Subcutaneous adipose tissue (tissue), 4 donors: Measurements from ENCODE around the gene ARL5B. TPM values are rescaled to one million over a fixed set of nuclear protein-coding genes. Genes with fewer than 3 reads are reported as not detected.

ENCODE experiments used
- CTCF ChIP-seq: fragments of 450-650 bp; IDR thresholded peaks from one replicate; pipeline ENCODE4 v1.5.1; 2016; ENCODE audit warnings: low read depth, mild to moderate bottlenecking, control low read depth, antibody characterized with exemption, moderate library complexity
- total RNA-seq, 4 donors: library from RNA; depleted of rRNA; stranded (reverse); fragments of >200 nt; gene quantifications; one replicate each; pipeline ENCODE4 v1.1.0, GENCODE V29; 2016

Gene ARL5B
- total RNA-seq, 4 donors from 2014 or later = 10.0 to 23.0 (median 13.1) TPM

- TF ChIP-seq CTCF = no peak
Measured at GRCh38 chr10:18665815-18666558, 6.8 kb downstream of the ARL5B start.

GRCh38 chr10:18666810-18667209, 7.6 kb downstream of the ARL5B start:
- TF ChIP-seq CTCF = no peak

- no peak for TF ChIP-seq CTCF
Measured at GRCh38 chr10:18668026-18668425, 8.8 kb downstream of the ARL5B start.

GRCh38 chr10:18675086-18675801, 16.0 kb downstream of the ARL5B start:
- TF ChIP-seq CTCF = no peak

GRCh38 chr10:18680754-18681153, 21.5 kb downstream of the ARL5B start:
- no peak for TF ChIP-seq CTCF

GRCh38 chr10:18681366-18681765, 22.1 kb downstream of the ARL5B start:
- no peak for TF ChIP-seq CTCF

GRCh38 chr10:18681971-18682411, 22.8 kb downstream of the ARL5B start:
- no peak for TF ChIP-seq CTCF
